GM13977 (cell line): ENCODE measurements around the gene DTX3L.
A peak's percentile ranks its signal among the peaks of the same experiment; 100 is the strongest.

Experiments used
- DNase-seq: peaks from one replicate; pipeline ENCODE4 v3.0.0; 2012; ENCODE audit warnings: low spot score
- CTCF ChIP-seq: IDR thresholded peaks from 2 replicates; pipeline ENCODE4 v1.5.1; 2012; ENCODE audit warnings: mild to moderate bottlenecking, control low read depth; ENCODE audit not compliant: insufficient read depth; ENCODE audit errors: extremely low read depth, missing control alignments
- in situ Hi-C: fragments of 300-500 bp; cut with MboI; formaldehyde crosslinking; loops from one replicate; pipeline ENCODE4 v1.12.0; 2022; ENCODE audit warnings: low sequenced_read_pairs, low pct_unique_long_range_greater_than_20kb, mixed read lengths, inconsistent platforms; ENCODE audit not compliant: unreplicated experiment

Gene DTX3L

GRCh38 chr3:122523317-122523716, 40.8 kb upstream of the DTX3L start:
- no peak for TF ChIP-seq CTCF
- in situ Hi-C loops: no loop called here

GRCh38 chr3:122530164-122530563, 34.0 kb upstream of the DTX3L start:
- no peak for DNase-seq
- in situ Hi-C loops: no loop called here
- no peak for TF ChIP-seq CTCF

More at GRCh38 chr3:122523317-122523716, 40.8 kb upstream of the DTX3L start:
- DNase-seq: no peak

GRCh38 chr3:122533480-122533879, 30.7 kb upstream of the DTX3L start:
- TF ChIP-seq CTCF: no peak
- DNase-seq: no peak
- in situ Hi-C loops: no loop called here

GRCh38 chr3:122533931-122534334, 30.2 kb upstream of the DTX3L start:
- in situ Hi-C loops: no loop called here
- DNase-seq: peak; percentile 82

GRCh38 chr3:122535964-122536631, 28.0 kb upstream of the DTX3L start:
- no peak for DNase-seq
- in situ Hi-C loops: no loop called here
- TF ChIP-seq CTCF: no peak

More at GRCh38 chr3:122533931-122534334, 30.2 kb upstream of the DTX3L start:
- no peak for TF ChIP-seq CTCF

- in situ Hi-C loops: no loop called here
- no peak for DNase-seq
- no peak for TF ChIP-seq CTCF
These were observed 27.5 kb upstream of the DTX3L start for GRCh38 chr3:122536632-122537001.
